Right kidney (tissue), 1 donor: ENCODE data around the gene WSB1.

Experiments used
- DNase-seq: peaks from one replicate; pipeline ENCODE4 v3.0.0-alpha.2; 2016

Gene WSB1

DNA sequence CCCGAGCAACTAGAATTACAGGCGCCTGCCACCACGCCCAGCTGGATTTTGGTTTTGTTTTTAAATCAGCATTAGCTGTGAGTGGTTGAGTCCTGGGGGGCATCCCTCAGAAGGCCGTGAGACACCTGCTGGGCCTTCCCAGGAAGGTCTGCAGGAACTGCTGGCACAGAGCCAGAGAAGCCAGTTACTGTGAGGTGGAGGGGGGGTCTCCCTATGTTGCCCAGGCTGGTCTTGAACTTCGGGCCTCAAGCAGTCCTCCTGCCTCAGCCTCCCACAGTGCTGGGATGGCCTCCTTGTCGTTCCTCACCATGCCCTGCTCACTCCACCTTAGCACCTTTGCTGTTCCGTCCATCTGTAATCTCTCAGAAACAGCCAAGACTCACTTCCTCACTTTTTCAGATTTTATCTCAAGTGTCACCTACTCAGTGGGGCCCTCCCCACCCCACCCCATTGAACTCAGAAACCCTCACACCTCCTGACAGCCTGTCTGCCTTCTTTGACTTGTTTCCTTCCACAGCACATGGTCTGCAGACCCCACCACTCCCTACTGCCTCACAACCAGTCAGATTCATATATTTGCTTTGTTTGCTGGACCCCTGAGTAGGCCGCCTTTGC, 62.3 kb downstream of the WSB1 start:
- DNase-seq = no peak

DNA sequence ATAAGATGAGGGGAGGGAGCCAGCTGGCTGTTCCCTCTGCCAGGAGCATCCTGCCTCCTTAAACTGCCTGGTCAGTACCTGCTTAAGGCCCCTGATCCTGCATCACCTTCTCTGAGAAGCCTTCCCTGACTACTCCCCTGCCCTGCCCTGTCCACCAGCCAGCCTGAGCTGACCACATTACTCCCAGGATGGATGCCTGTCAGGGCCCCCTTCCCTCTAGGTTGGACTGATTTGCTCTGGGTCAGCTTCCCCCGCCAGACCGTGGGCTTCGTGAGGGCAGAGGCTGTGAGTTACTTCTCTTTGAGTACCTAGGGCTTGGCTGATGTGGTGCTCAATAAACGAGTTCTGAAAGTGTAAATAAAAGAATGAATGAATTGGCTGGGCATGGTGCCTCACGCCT, 63.3 kb downstream of the WSB1 start:
- no peak for DNase-seq

GRCh38 chr17:27360507-27360906, 66.6 kb downstream of the WSB1 start:
- no peak for DNase-seq

GRCh38 chr17:27361695-27362094, 67.8 kb downstream of the WSB1 start:
- no peak for DNase-seq

DNA sequence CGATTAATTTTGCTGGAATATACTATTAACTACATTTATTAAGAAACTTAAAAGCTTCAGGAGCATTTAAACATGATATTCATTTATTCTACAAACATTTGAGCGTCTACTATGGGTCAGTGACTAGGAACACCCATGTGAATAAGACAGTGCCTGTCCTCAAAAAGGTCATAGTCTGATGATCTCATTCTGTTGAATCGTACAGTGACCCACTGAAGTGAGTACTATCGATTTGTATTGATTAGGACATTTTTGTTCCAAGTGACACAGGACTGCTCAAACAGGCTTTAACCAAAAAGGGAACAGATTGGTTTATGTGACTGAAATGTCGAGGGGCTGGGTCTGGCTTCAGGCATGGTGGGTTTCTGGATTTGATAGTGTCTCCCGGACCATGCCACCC, 68.6 kb downstream of the WSB1 start:
- DNase-seq = no peak

GRCh38 chr17:27362909-27363308, 69.0 kb downstream of the WSB1 start:
- no peak for DNase-seq

GRCh38 chr17:27363326-27363725, 69.4 kb downstream of the WSB1 start:
- DNase-seq = no peak
